ENCODE data around the gene SEMA3C. TPM values are rescaled to one million over a fixed set of nuclear protein-coding genes. Genes with fewer than 3 reads are reported as not detected.
"Not testable (repeated sequence)": the region's sequence is repeated elsewhere in the genome, so short reads cannot be mapped to it uniquely, and the experiment has no call there.

SEMA3C gene
- total RNA-seq, 1 donor, result 14.3 TPM

- no peak for DNase-seq (ENCODE audit: low read depth in 2 of 3, low spot score in 2 of 3)
Measured at GRCh38 chr7:80929619-80930018, 10.8 kb upstream of the SEMA3C start.

DNA sequence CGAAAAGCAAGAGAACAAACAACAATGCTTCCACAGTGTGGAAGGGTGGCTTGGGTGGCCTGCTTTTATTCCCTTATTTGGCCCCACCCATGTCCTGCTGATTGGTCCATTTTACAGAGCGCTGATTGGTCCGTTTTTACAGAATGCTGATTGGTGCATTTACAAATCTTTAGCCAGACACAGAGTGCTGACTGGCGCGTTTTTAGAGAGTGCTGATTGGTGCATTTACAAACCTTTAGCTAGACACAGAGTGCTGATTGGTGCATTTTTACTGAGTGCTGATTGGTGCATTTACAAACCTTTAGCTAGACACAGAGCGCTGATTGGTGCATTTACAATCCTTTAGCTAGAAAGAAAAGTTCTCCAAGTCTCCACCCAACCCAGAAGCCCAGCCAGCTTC lies 8.1 kb upstream of the SEMA3C start:
- not testable (repeated sequence) for DNase-seq (ENCODE audit: low read depth in 2 of 3, low spot score in 2 of 3)

DNA sequence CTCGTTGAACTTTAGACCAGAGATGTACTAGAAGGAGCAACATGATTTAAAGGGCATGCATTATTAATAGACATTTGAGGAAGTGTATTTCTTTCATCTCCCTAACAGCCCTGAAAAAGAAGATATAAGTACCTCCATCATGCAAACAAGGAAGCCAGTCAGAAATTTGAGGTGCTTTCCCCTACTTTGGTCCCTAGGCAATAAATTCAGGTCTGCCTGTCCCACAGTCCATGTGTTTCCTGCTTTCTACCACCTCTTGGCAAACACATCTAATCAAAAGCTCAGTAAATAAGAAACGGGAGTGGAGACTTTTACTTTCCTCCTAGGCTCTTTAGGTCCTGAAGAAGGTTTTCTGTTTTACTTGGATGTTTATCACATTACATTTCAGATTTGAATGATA lies 5.2 kb upstream of the SEMA3C start:
- peak in 2 of 3 donors; percentile 73 to 91 for DNase-seq (ENCODE audit: low read depth in 2 of 3, low spot score in 2 of 3)

DNA sequence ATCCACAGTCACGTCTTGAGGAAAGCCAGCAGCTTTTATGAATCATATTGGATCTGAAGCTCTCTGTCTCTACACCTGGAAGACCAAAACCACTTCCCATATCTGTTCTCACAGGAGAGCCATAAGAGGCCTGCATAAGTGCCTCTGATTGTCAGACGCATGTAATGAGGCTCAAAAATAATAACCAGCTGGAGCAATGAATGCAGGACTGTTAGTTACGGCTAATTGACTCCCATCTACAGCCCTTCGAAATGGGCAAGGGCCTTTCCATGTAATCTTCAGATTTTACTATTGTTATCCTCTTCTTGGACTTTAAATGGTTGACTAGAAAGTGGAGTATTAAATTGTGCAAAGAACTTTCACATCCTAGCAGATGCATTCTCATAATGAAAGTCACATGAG lies 4.4 kb upstream of the SEMA3C start:
- no peak for DNase-seq (ENCODE audit: low read depth in 2 of 3, low spot score in 2 of 3)

DNA sequence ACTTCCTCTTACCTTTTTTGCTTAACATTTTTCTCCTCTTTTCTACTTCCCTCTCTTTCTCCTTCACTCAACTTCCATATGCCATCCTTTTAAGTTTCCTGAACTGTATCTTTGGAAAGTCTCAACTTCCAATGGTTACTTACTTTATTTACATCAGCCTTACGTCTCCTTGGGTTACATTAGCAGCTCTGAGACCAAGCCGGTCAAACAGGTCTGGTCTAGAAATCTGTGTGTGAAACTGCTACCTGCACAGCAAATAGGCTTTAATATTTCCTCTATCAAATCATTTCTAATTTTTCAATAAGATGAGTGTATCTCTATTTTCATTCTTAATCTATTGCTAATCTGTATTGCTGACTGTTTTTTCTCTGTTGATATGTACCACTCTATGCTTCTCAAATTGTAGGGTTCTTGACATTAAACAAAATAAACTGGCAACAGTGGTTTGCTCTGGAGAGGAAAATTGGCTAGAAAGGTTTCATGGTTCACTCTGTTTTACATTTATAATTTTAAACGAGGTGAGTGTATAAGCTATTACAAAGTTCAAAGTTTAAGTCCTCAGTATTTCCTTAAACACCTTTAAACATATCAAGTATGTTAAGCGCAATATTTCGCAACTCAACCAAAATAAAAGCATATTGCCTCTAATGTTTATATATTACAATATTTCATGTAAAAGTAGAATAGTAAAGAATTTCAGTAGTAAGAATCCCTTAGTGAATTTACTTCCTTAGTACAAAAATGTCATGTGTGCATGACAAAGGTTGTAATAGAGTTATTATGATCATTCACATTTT lies 3.6 kb upstream of the SEMA3C start:
- no peak for DNase-seq (ENCODE audit: low read depth in 2 of 3, low spot score in 2 of 3)

- no peak for DNase-seq (ENCODE audit: low read depth in 2 of 3, low spot score in 2 of 3)
Measured at GRCh38 chr7:80921130-80921529, 2.3 kb upstream of the SEMA3C start.

GRCh38 chr7:80918399-80918798 lies 452 bp downstream of the SEMA3C start:
- DNase-seq (ENCODE audit: low read depth in 2 of 3, low spot score in 2 of 3), result peak in 2 of 3 donors; percentile 15 to 37

GRCh38 chr7:80916770-80917741 lies 1.8 kb downstream of the SEMA3C start:
- peak in 2 of 3 donors; percentile 29 to 63 for DNase-seq (ENCODE audit: low read depth in 2 of 3, low spot score in 2 of 3)

- no peak for DNase-seq (ENCODE audit: low read depth in 2 of 3, low spot score in 2 of 3)
Measured at GRCh38 chr7:80910228-80910627, 8.6 kb downstream of the SEMA3C start.

DNA sequence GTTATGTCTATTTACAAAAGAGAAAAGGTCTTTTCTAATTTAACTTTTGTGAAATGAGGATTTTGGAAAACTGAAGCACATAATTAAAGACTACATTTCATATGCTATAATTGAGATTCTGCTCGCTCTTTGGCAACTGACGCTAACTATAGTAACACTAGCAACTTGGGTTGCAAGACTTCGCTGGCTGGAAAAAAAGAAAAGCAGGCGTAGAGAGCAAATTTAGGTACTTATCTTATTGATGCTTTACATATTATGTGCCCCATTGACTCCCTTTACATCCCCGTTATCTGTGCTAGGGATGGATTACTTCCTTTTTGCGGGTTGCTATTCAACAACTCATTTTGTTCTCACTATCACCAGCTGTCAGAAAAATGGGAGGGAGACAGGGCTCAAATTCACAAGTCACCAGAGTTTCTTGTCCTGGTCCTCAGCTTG lies 10.5 kb downstream of the SEMA3C start:
- no peak for DNase-seq (ENCODE audit: low read depth in 2 of 3, low spot score in 2 of 3)

DNA sequence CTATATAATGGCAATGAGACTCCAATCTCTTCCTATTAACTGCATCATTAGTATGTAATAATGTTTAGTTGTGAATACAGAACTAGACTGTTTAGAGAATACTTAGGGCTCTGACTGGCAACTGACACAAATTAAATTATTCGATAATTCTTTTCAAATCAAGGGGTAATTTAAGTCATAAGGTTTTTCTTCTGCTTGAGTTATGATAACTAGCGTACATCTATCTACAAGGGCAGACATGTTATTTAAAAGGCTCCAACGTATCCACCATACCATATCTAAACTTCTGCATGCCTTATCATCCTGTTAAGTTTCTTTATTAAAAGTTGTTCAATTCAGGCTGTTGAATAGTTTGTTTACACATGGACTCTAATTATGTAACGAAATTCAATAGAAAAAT lies 11.2 kb downstream of the SEMA3C start:
- DNase-seq (ENCODE audit: low read depth in 2 of 3, low spot score in 2 of 3), result no peak

GRCh38 chr7:80907141-80907601 lies 11.7 kb downstream of the SEMA3C start:
- no peak for DNase-seq (ENCODE audit: low read depth in 2 of 3, low spot score in 2 of 3)

- DNase-seq (ENCODE audit: low read depth in 2 of 3, low spot score in 2 of 3), result no peak
Measured at GRCh38 chr7:80905334-80905733, 13.5 kb downstream of the SEMA3C start.

DNA sequence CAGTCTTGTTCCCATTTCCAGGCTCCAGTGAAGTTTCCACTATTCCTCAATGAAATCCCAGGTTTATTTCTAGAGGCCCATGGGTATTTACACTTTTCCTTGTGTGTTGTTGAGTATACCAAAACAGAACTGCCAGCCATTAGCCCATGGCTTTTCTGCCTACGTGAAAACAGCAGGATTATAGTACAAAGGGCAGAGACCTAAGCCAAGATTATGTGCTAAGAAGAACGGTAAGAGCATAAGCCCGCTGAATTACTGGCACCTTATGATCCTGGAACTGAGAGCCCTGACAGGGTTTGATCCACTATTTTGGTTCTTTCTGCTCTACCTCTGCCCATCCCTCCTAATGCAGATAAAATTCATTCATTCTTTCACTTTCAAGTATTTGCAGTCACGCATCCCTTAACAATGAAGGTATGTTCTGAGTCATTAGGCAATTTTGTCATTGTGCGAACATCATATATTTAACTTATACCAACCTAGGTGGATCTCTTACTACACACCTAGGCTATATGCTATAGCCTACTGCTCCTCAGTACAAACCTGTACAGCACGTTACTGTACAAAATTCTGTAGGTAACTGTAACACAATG lies 16.0 kb downstream of the SEMA3C start:
- DNase-seq (ENCODE audit: low read depth in 2 of 3, low spot score in 2 of 3), result no peak

GRCh38 chr7:80902019-80902418 lies 16.8 kb downstream of the SEMA3C start:
- DNase-seq (ENCODE audit: low read depth in 2 of 3, low spot score in 2 of 3), result no peak

GRCh38 chr7:80900583-80901576 lies 18.0 kb downstream of the SEMA3C start:
- no peak for DNase-seq (ENCODE audit: low read depth in 2 of 3, low spot score in 2 of 3)

DNA sequence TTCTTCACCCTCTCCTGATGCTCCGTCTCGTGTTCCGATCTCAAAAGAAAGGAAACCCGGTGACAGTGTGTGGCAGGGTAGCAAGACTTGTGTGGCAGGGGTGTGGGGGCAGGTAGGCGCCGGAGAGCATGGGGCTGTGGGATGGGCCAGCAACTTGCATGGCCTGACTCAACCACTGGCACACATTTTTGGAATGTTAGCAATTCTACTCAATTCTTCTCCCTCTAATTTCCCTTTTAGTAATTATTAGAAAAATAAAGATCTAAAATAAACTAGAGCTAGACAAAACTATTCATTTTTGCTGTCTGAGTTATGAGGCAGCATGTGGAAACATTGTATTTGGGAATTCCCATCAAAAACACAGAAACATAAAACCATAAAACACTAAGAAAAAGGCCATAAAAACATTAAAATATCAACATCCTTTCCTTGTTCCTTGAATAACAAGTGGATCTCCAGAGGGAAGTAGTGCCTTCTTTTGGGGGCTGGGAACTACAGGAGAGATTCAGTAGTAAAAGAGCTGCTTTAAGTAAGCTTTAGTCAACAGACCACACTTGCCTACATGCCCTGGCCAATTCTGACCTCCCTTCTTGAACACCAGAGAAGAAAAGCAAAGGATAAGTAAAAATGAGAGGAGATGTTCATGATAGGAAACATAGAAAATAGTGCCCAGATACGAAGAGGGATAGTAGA lies 21.8 kb downstream of the SEMA3C start:
- DNase-seq (ENCODE audit: low read depth in 2 of 3, low spot score in 2 of 3), result no peak

GRCh38 chr7:80895056-80895455 lies 23.8 kb downstream of the SEMA3C start:
- DNase-seq (ENCODE audit: low read depth in 2 of 3, low spot score in 2 of 3), result no peak

DNA sequence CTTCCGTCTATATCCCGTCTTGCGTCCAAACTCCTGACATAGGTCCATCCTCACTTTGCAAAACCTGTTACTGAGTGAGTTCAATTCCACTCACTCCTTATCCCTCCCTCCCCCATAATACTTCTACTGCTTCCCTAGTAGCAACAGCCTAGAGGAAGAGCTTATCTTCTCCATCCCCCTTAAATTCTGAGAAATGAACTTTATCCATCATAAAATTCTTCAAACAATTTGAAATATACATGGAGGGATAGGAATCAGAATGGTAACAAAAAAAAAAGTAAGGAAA lies 27.6 kb downstream of the SEMA3C start:
- DNase-seq (ENCODE audit: low read depth in 2 of 3, low spot score in 2 of 3), result no peak

Measured in hematopoietic multipotent progenitor cell (in vitro differentiated cells).